22Rv1 (cell line): Measurements from ENCODE around the gene TBX15.

Experiments used
- CTCF ChIP-seq: fragments of 450-650 bp; IDR thresholded peaks from 2 replicates; pipeline ENCODE4 v1.5.1; 2017; ENCODE audit warnings: mild to moderate bottlenecking
- ZFX ChIP-seq: fragments of 450-650 bp; IDR thresholded peaks from 2 replicates; pipeline ENCODE4 v1.6.1; 2017; ENCODE audit warnings: antibody characterized with exemption, borderline replicate concordance

DNA sequence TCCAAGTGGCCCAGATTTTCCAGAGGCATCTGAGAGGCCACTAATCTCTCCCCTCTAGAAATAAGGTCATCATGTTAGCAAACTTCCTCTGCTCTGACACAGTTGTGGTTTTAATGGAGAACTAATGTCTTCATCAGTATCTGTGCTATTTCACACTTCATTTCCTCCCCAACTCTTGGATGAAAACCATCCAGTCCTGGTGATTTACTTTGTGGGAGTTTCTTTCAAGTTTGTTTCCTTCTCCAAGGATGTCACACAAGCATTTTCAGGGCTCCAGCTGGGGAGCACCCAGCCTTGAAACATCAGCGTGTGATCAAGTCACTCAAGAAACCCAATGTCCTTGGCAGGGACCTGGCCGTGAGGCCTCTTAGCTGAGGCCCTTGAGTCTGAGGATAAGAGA, 38.8 kb downstream of the TBX15 start:
- TF ChIP-seq CTCF (no peak), ZFX (no peak)
